Fibroblast of skin of left quadriceps (primary cell): Measurements from ENCODE around the gene ZFP36.
"Not testable (repeated sequence)": the region's sequence is repeated elsewhere in the genome, so short reads cannot be mapped to it uniquely, and the experiment has no call there.

Experiments
- DNase-seq, 2 experiments: peaks; one replicate each; pipeline ENCODE4 v3.0.0-alpha.2; 2013; ENCODE audit warnings: low read depth in 2 of 2

The ZFP36 gene

DNA sequence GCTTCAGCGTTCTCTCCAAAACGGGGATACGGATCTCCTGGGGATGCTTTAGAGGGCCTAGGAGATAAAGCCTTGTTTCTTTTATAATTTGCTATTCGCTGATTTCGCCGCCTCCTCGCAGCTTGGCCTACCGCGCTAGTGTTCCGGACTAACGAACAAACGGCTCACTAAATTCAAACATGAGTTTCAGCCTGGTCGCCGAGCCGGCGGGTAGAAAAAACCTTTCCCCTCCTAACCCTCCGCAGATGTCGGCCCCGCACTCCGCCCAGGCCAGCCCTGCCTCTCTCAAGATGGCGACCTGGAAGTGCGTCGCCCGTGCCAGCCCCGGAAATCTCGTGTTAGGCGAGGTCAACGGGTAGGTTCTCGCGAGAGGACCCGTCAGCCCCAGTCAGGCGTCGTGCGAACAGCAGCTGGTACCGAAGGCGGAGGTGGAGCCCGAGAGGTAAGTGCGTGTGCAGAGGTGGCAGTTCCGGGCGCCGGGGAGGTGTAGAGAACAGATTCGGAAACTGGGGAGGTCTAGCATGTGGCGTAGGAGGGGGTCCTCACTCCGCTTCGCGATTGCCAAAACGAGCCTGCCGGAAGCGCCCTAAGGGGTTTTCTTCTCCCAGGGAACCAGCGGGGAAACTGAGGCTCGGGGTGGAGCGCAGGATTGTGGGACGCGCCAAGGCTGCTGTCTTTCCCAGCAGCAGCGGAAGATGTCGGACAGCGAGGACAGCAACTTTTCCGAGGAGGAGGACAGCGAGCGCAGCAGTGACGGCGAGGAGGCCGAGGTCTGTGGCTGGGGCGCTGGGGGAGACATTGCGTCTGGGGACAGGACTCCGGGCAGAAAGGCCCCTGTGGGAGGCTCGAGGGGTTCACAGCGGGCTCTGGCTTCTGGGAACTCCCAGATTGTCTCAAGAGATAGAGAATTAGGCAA is 38.8 kb downstream of the ZFP36 start, which contains the start of gene SUPT5H:
SUPT5H (plus strand) TSS at position 387 of the 916 bp plus-strand sequence; CDS start at position 696, 309 bp downstream.
- peak; percentile 93 for DNase-seq

- no peak for DNase-seq
Measured at GRCh38 chr19:39446365-39447084, 39.9 kb downstream of the ZFP36 start.

DNA sequence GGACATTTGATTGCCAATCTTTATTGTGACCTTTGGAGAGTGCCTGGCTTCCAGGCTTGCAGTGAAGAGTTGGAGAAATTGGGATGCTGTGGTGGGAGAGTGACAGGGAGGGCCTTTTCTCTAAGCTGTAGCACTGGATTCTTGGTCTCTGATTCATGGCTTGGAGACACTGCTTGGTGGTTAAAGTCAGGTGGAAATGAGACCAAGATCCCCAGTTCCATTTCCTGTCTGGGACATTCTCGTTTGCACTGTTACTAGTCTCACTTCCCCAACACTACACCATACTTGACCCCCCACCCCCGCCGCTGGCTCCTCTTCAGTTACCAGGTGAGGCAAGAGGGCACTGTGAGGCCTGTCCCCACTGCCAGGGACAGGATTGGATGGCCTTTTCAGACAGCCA is 41.6 kb downstream of the ZFP36 start:
- DNase-seq: no peak

DNA sequence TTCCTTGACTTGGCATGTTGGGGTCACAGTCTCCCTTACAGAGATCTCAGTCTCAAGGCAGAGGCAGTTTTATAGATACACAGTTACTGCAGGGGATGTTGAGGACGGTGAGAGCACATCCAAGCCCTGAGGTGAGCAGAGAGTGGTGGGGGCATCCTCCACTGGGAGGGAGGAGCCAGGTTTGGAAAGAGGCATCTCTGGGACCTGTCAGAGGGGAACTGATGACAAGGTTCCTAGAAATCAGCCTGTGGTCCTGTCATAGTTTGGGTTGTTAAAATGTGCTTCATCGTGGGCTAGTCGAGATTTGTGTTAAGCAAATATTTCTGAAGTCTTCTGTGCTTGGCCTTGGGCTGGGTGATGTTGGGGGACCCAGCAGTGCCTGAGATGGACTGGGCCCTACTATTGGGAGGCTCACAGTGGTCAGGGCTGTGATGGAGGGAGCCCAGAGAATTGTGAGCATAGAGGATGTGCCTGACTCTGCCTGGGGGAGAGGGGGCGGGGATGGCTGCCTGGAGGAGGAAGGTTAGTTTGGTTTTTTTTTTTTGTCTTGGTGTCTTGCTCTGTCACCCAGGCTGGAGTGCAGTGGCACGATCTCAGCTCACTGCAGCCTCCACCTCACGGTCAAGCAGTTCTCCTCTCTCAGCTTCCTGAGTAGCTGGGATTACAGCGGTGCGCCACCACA is 42.6 kb downstream of the ZFP36 start:
- DNase-seq: no peak

DNA sequence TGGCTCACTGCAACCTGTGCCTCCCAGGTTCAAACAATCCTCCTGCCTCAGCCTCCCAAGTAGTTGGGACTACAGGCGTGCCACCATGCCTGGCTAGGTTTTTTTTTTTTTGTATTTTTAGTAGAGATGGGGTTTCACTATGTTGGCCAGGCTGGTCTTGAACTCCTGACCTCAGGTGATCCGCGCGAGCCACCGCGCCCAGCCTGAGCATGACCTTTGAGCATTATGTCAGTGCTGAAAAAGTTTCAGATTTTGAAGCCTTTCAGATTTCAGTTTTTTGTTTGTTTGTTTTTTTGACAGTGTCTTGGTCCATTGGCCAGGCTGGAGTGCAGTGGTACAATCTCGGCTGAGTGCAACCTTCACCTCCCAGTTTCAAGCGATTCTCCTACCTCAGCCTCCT is 44.6 kb downstream of the ZFP36 start:
- not testable (repeated sequence) for DNase-seq
